PC-9 (cell line): ENCODE results near the gene ADPRM.

Source experiments
- EZH2 ChIP-seq: fragments of 200-600 bp; sonication (generic); IDR thresholded peaks from 2 replicates; pipeline ENCODE4 v1.8.0; 2017; ENCODE audit warnings: antibody characterized with exemption, low read depth
- TF ChIP-seq, protein P1 (sequence below): fragments of 200-600 bp; sonication (generic); conservative IDR thresholded peaks from 2 replicates; pipeline ENCODE4 v1.6.1; 2017; ENCODE audit warnings: mixed run types, antibody characterized with exemption, mild to moderate bottlenecking, moderate library complexity

DNA sequence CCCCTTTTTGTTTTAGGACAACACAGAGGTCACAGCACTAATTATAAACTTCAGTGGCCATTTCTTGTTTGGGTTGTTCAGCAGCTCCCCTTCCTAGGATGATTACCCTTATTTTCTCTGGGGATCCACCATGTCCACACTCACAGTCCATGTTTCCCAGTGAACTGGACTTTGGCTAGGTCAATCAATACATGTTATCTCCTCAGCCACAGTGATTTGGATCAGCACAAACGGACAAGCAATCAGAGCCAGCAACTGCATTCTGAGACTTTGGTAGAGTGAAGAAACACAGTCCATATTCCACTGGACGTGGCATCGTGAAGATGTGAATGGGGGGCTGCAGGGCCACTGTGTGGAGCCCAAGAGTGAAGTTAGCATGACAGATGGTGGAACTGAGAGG, 27.9 kb downstream of the ADPRM start:
- TF ChIP-seq, protein P1, sequence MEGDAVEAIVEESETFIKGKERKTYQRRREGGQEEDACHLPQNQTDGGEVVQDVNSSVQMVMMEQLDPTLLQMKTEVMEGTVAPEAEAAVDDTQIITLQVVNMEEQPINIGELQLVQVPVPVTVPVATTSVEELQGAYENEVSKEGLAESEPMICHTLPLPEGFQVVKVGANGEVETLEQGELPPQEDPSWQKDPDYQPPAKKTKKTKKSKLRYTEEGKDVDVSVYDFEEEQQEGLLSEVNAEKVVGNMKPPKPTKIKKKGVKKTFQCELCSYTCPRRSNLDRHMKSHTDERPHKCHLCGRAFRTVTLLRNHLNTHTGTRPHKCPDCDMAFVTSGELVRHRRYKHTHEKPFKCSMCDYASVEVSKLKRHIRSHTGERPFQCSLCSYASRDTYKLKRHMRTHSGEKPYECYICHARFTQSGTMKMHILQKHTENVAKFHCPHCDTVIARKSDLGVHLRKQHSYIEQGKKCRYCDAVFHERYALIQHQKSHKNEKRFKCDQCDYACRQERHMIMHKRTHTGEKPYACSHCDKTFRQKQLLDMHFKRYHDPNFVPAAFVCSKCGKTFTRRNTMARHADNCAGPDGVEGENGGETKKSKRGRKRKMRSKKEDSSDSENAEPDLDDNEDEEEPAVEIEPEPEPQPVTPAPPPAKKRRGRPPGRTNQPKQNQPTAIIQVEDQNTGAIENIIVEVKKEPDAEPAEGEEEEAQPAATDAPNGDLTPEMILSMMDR = no peak
- no peak for TF ChIP-seq EZH2
